ENCODE results near the gene PIK3C2B.
"Not testable (repeated sequence)": the region's sequence is repeated elsewhere in the genome, so short reads cannot be mapped to it uniquely, and the experiment has no call there.

PIK3C2B gene

GRCh38 chr1:204495777-204496176, 1.2 kb upstream of the PIK3C2B start:
- H3K27me3 ChIP-seq (replicated peaks; ENCODE audit: control insufficient read depth, insufficient read depth, low read length, poor library complexity, severe bottlenecking), result no peaks in the 10 kb centered on the region

DNA sequence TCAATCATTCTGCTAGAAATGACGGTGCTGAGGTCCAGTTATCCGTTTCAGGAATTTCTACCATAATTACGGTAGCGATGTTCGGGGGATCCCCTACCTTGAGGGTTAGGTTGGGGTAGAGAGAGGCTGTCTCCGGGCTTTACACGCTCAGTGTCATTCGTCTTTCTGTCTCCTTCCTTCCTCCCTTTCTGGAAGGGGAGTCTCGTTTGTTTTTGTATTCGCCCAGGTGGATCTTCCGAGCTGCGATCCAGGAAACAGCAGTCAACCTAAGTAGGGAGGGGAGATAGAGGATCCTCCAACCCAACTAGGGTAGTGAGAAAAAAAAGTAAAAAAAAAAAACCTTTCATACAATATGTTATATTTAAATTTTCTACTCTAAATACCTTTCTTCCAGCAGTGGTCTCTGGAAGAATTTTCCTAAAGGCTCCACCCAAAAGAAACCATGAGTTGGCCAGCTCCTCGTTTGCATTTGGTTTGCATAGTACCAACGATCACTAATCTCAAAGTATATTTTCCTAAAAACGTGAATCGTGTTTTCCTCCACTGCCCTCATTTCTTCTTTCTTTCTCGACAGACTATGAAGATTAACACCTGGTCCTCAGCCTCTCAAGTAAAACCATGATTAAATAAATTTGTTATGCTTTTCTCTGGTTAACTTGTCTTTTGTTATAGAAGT, 611 bp upstream of the PIK3C2B start:
- Histone ChIP-seq H3K4me1 (ENCODE audit: control insufficient read depth, insufficient read depth, low read length, poor library complexity, severe bottlenecking) (peaks cover 21% of the 10 kb centered on the region), H3K4me3 (ENCODE audit: insufficient read depth, low read depth, low read length, poor library complexity, severe bottlenecking) (peak overlapping the region; percentile 70), H3K27me3 (replicated peaks; ENCODE audit: control insufficient read depth, insufficient read depth, low read length, poor library complexity, severe bottlenecking) (no peaks in the 10 kb centered on the region), H3K27ac (ENCODE audit: insufficient read depth, low read length, poor library complexity, severe bottlenecking) (peak overlapping the region; percentile 86), H3K36me3 (ENCODE audit: control insufficient read depth, insufficient read depth, low read length) (no peaks in the 10 kb centered on the region), H3K9me3 (ENCODE audit: control insufficient read depth, low read length) (no peaks in the 10 kb centered on the region)
- DNase-seq, result peak in 1 of 3 donors; percentile 17

More at GRCh38 chr1:204495777-204496176, 1.2 kb upstream of the PIK3C2B start:
- Histone ChIP-seq H3K4me1 (ENCODE audit: control insufficient read depth, insufficient read depth, low read length, poor library complexity, severe bottlenecking) (peaks cover 21% of the 10 kb centered on the region), H3K9me3 (ENCODE audit: control insufficient read depth, low read length) (no peaks in the 10 kb centered on the region), H3K4me3 (ENCODE audit: insufficient read depth, low read depth, low read length, poor library complexity, severe bottlenecking) (peak overlapping the region; percentile 70), H3K27ac (ENCODE audit: insufficient read depth, low read length, poor library complexity, severe bottlenecking) (no peak overlapping the region), H3K36me3 (ENCODE audit: control insufficient read depth, insufficient read depth, low read length) (no peaks in the 10 kb centered on the region)
- DNase-seq, result no peak

DNA sequence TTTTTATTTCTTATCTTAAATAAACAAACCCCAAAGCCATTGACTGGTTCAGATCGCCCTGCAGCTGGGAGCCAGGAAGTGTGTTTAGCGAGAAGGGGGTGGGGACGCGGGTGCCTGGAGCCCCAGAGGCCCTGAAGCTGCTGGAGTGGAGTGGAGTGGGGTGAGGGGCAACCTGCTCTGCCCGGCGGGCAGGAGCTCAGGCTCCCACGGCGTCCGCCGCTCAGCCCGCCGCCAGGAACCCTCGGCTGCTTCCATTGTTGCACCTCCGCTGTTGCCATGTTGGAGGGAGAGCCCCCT, 673 bp downstream of the PIK3C2B start:
- Histone ChIP-seq H3K4me3 (ENCODE audit: insufficient read depth, low read depth, low read length, poor library complexity, severe bottlenecking) (peak overlapping the region; percentile 70), H3K4me1 (ENCODE audit: control insufficient read depth, insufficient read depth, low read length, poor library complexity, severe bottlenecking) (peaks cover 21% of the 10 kb centered on the region), H3K27ac (ENCODE audit: insufficient read depth, low read length, poor library complexity, severe bottlenecking) (peak overlapping the region; percentile 86), H3K9me3 (ENCODE audit: control insufficient read depth, low read length) (no peaks in the 10 kb centered on the region), H3K36me3 (ENCODE audit: control insufficient read depth, insufficient read depth, low read length) (no peaks in the 10 kb centered on the region), H3K27me3 (replicated peaks; ENCODE audit: control insufficient read depth, insufficient read depth, low read length, poor library complexity, severe bottlenecking) (no peaks in the 10 kb centered on the region)
- DNase-seq, result peak; percentile 25 to 45 (median 40)

- H3K4me3 ChIP-seq (ENCODE audit: insufficient read depth, low read depth, low read length, poor library complexity, severe bottlenecking), result peak overlapping the region; percentile 70
- peaks cover 21% of the 10 kb centered on the region for H3K4me1 ChIP-seq (ENCODE audit: control insufficient read depth, insufficient read depth, low read length, poor library complexity, severe bottlenecking)
- H3K36me3 ChIP-seq (ENCODE audit: control insufficient read depth, insufficient read depth, low read length), result no peaks in the 10 kb centered on the region
- DNase-seq, result peak in 1 of 3 donors; percentile 17
- H3K27ac ChIP-seq (ENCODE audit: insufficient read depth, low read length, poor library complexity, severe bottlenecking), result peak overlapping the region; percentile 86
- no peaks in the 10 kb centered on the region for H3K27me3 ChIP-seq (replicated peaks; ENCODE audit: control insufficient read depth, insufficient read depth, low read length, poor library complexity, severe bottlenecking)
- H3K9me3 ChIP-seq (ENCODE audit: control insufficient read depth, low read length), result no peaks in the 10 kb centered on the region
Measured at GRCh38 chr1:204493145-204493983, 1.2 kb downstream of the PIK3C2B start.

DNA sequence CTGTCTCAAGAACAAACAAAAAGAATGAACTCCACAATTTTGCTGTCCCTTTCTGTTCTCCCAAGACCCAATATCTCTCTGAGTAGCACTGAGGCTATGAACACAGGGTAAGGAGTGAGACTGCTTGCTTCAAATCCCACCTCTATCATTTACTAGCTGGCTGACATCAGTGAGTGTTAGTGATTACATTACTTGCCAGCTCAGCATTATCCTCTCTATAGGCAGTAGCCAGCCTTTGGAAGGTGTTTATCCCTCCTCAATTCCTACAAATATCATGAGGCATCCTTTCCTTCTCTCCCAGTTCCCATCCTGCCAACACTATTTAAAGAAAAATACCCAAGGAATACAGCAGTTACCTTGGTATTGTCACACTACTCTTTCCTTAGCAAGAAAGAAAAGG, 3.0 kb downstream of the PIK3C2B start:
- H3K9me3 ChIP-seq (ENCODE audit: control insufficient read depth, low read length), result no peaks in the 10 kb centered on the region
- no peak for DNase-seq
- H3K27me3 ChIP-seq (replicated peaks; ENCODE audit: control insufficient read depth, insufficient read depth, low read length, poor library complexity, severe bottlenecking), result no peaks in the 10 kb centered on the region
- no peaks in the 10 kb centered on the region for H3K36me3 ChIP-seq (ENCODE audit: control insufficient read depth, insufficient read depth, low read length)
- no peak overlapping the region for H3K27ac ChIP-seq (ENCODE audit: insufficient read depth, low read length, poor library complexity, severe bottlenecking)
- peaks cover 21% of the 10 kb centered on the region for H3K4me1 ChIP-seq (ENCODE audit: control insufficient read depth, insufficient read depth, low read length, poor library complexity, severe bottlenecking)
- no peak overlapping the region for H3K4me3 ChIP-seq (ENCODE audit: insufficient read depth, low read depth, low read length, poor library complexity, severe bottlenecking)

- Histone ChIP-seq H3K4me1 (ENCODE audit: control insufficient read depth, insufficient read depth, low read length, poor library complexity, severe bottlenecking) (peaks cover 10% of the 10 kb centered on the region), H3K27ac (ENCODE audit: insufficient read depth, low read length, poor library complexity, severe bottlenecking) (no peak overlapping the region), H3K4me3 (ENCODE audit: insufficient read depth, low read depth, low read length, poor library complexity, severe bottlenecking) (no peak overlapping the region), H3K36me3 (ENCODE audit: control insufficient read depth, insufficient read depth, low read length) (no peaks in the 10 kb centered on the region), H3K27me3 (replicated peaks; ENCODE audit: control insufficient read depth, insufficient read depth, low read length, poor library complexity, severe bottlenecking) (no peaks in the 10 kb centered on the region), H3K9me3 (ENCODE audit: control insufficient read depth, low read length) (no peaks in the 10 kb centered on the region)
- no peak for DNase-seq
Measured at GRCh38 chr1:204487256-204487615, 7.4 kb downstream of the PIK3C2B start.

DNA sequence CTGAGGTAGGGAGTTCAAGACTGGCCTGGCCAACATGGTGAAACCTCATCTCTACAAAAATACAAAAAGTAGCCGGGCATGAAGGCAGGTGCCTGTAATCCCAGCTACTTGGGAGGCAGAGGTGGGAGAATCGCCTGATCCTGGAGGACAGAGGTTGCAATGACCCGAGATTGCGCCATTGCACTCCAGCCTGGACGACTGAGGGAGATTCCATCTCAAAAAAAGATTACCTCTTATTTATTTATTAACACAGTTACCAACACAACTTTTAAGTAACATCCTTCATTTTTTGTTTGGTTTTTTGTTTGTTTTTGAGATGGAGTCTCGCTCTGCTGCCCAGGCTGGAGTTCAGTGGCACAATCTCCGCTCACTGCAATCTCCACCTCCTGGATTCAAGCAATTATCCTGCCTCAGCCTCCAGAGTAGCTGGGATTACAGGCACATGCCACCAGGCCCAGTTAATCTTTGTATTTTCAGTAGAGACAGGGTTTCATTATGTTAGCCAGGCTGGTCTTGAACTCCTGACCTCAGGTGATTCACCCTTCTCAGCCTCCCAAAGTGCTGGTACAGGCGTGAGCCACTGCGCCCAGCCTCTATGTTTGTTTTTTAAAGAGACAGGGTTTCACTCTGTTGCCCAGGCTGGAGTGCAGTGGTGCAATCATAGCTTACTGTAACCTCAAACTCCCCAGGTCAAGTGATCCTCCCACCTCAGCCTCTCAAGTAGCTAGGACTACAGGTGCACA, 7.9 kb downstream of the PIK3C2B start:
- not testable (repeated sequence) for H3K4me1 ChIP-seq (ENCODE audit: control insufficient read depth, insufficient read depth, low read length, poor library complexity, severe bottlenecking); H3K36me3 ChIP-seq (ENCODE audit: control insufficient read depth, insufficient read depth, low read length); H3K9me3 ChIP-seq (ENCODE audit: control insufficient read depth, low read length); DNase-seq; H3K4me3 ChIP-seq (ENCODE audit: insufficient read depth, low read depth, low read length, poor library complexity, severe bottlenecking); H3K27ac ChIP-seq (ENCODE audit: insufficient read depth, low read length, poor library complexity, severe bottlenecking); H3K27me3 ChIP-seq (replicated peaks; ENCODE audit: control insufficient read depth, insufficient read depth, low read length, poor library complexity, severe bottlenecking)

- DNase-seq, result no peak
- Histone ChIP-seq H3K27ac (ENCODE audit: insufficient read depth, low read length, poor library complexity, severe bottlenecking) (no peak overlapping the region), H3K36me3 (ENCODE audit: control insufficient read depth, insufficient read depth, low read length) (no peaks in the 10 kb centered on the region), H3K9me3 (ENCODE audit: control insufficient read depth, low read length) (no peaks in the 10 kb centered on the region), H3K4me1 (ENCODE audit: control insufficient read depth, insufficient read depth, low read length, poor library complexity, severe bottlenecking) (no peaks in the 10 kb centered on the region), H3K4me3 (ENCODE audit: insufficient read depth, low read depth, low read length, poor library complexity, severe bottlenecking) (no peak overlapping the region), H3K27me3 (replicated peaks; ENCODE audit: control insufficient read depth, insufficient read depth, low read length, poor library complexity, severe bottlenecking) (no peaks in the 10 kb centered on the region)
Measured at GRCh38 chr1:204483791-204484190, 10.8 kb downstream of the PIK3C2B start.

GRCh38 chr1:204480515-204480914, 14.1 kb downstream of the PIK3C2B start:
- Histone ChIP-seq H3K4me1 (ENCODE audit: control insufficient read depth, insufficient read depth, low read length, poor library complexity, severe bottlenecking) (peaks cover 7% of the 10 kb centered on the region), H3K36me3 (ENCODE audit: control insufficient read depth, insufficient read depth, low read length) (no peaks in the 10 kb centered on the region), H3K27me3 (replicated peaks; ENCODE audit: control insufficient read depth, insufficient read depth, low read length, poor library complexity, severe bottlenecking) (no peaks in the 10 kb centered on the region), H3K27ac (ENCODE audit: insufficient read depth, low read length, poor library complexity, severe bottlenecking) (no peak overlapping the region), H3K4me3 (ENCODE audit: insufficient read depth, low read depth, low read length, poor library complexity, severe bottlenecking) (no peak overlapping the region), H3K9me3 (ENCODE audit: control insufficient read depth, low read length) (no peaks in the 10 kb centered on the region)
- no peak for DNase-seq

Data from effector memory CD4-positive, alpha-beta T cell (primary cell).